H1 (cell line): ENCODE data around the gene FAM83C. TPM values are rescaled to one million over a fixed set of nuclear protein-coding genes. Genes with fewer than 3 reads are reported as not detected.

Source experiments
- CTCF ChIA-PET: fragments of 300-600 bp; sonication (Branson Sonifier 250); formaldehyde crosslinking; loops from one replicate; lab custom pipeline; 2021; ENCODE audit not compliant: partially characterized antibody; lab: Charles Lee
- POLR2A ChIA-PET: fragments of 300-600 bp; sonication (Branson Sonifier 250); formaldehyde crosslinking; loops from one replicate; lab custom pipeline; 2021; ENCODE audit warnings: inconsistent platforms; ENCODE audit not compliant: partially characterized antibody; lab: Charles Lee
- DNase-seq, 2 experiments: peaks; one replicate each; pipeline versions ENCODE4 v3.0.0 to v3.0.0-alpha.2; 2010 to 2022; ENCODE audit warnings: low spot score in 2 of 2, low read depth in 1 of 2, mixed read lengths in 1 of 2
- FAIRE-seq: peaks from 2 replicates; lab custom pipeline; 2011; peaks lifted over from hg19 to GRCh38; lab: Jason Lieb, UNC
- H2AFZ ChIP-seq: 2 replicates; pipeline ENCODE4 v1.8.1; 2012; ENCODE audit warnings: low read length, inconsistent platforms
- H2AK5ac ChIP-seq: 2 replicates; pipeline ENCODE4 v1.6.1; 2013; ENCODE audit warnings: low read depth, low read length
- H2BK120ac ChIP-seq: replicated peaks from 2 replicates; pipeline ENCODE3; 2013; ENCODE audit warnings: low read depth, low read length, inconsistent platforms
- H2BK12ac ChIP-seq: 2 replicates; pipeline ENCODE4 v1.6.1; 2013; ENCODE audit warnings: low read depth, low read length
- H2BK15ac ChIP-seq: 2 replicates; pipeline ENCODE4 v1.6.1; 2013; ENCODE audit warnings: low read length
- H2BK20ac ChIP-seq: 2 replicates; pipeline ENCODE4 v1.6.1; 2013; ENCODE audit warnings: low read length
- H2BK5ac ChIP-seq: 2 replicates; pipeline ENCODE4 v1.6.1; 2013; ENCODE audit warnings: low read depth, low read length
- H3K14ac ChIP-seq: 2 replicates; pipeline ENCODE4 v1.6.1; 2013; ENCODE audit warnings: inconsistent platforms; ENCODE audit not compliant: insufficient read length
- H3K18ac ChIP-seq: 2 replicates; pipeline ENCODE4 v1.6.1; 2013; ENCODE audit warnings: low read length; ENCODE audit errors: extremely low read depth
- H3K23ac ChIP-seq: 2 replicates; pipeline ENCODE4 v1.6.1; 2013; ENCODE audit warnings: inconsistent platforms; ENCODE audit not compliant: insufficient read length
- H3K23me2 ChIP-seq: 2 replicates; pipeline ENCODE4 v1.6.1; 2013; ENCODE audit warnings: low read depth, low read length
- H3K27ac ChIP-seq: 2 replicates; pipeline ENCODE4 v1.6.1; 2011; ENCODE audit warnings: low read depth, low read length, inconsistent platforms
- H3K27me3 ChIP-seq, 4 experiments: replicated peaks in 1 of 4; 1 replicate in 1 of 4; 2 replicates in 3 of 4; pipeline versions ENCODE4 v1.6.1 to v1.8.1; 2011 to 2013; ENCODE audit warnings: low read length in 3 of 4, mild to moderate bottlenecking in 3 of 4, inconsistent platforms in 2 of 4, mixed read lengths in 2 of 4, moderate library complexity in 1 of 4; ENCODE audit not compliant: control insufficient read depth in 3 of 4, insufficient read depth in 3 of 4; ENCODE audit errors: extremely low read depth in 1 of 4
- H3K36me3 ChIP-seq, 4 experiments: 2 replicates each; pipeline versions ENCODE4 v1.6.1 to v1.8.1; 2011 to 2013; ENCODE audit warnings: mild to moderate bottlenecking in 4 of 4, low read length in 3 of 4, moderate library complexity in 2 of 4, control low read depth in 1 of 4, inconsistent platforms in 1 of 4; ENCODE audit not compliant: insufficient read depth in 4 of 4, control insufficient read depth in 2 of 4
- H3K4ac ChIP-seq: replicated peaks from 2 replicates; pipeline ENCODE3; 2013; ENCODE audit warnings: low read length, low read depth, mixed read lengths, inconsistent platforms; ENCODE audit not compliant: insufficient read length
- H3K4me1 ChIP-seq, 4 experiments: replicated peaks in 1 of 4; 1 replicate in 1 of 4; 2 replicates in 3 of 4; pipeline versions ENCODE4 v1.6.1 to v1.8.1; 2011 to 2013; ENCODE audit warnings: low read length in 3 of 4, inconsistent platforms in 2 of 4, mixed read lengths in 1 of 4; ENCODE audit not compliant: insufficient read depth in 4 of 4, control insufficient read depth in 3 of 4
- H3K4me2 ChIP-seq, 2 experiments: 2 replicates each; pipeline versions ENCODE4 v1.6.1 to v1.8.1; 2011 to 2013; ENCODE audit warnings: low read depth in 2 of 2, low read length in 2 of 2, control low read depth in 1 of 2, inconsistent platforms in 1 of 2, mild to moderate bottlenecking in 1 of 2; ENCODE audit not compliant: insufficient read depth in 1 of 2
- H3K4me3 ChIP-seq, 4 experiments: fragments of 200-600, 300-600 bp in 1 of 4; sonication (generic), shearing (Covaris generic), sonication (Bioruptor Twin) in 1 of 4; 2 replicates each; pipeline versions ENCODE4 v1.5.1 to v1.8.1; 2011 to 2016; ENCODE audit warnings: low read length in 4 of 4, low read depth in 3 of 4, control low read depth in 2 of 4, inconsistent platforms in 2 of 4, mild to moderate bottlenecking in 2 of 4, mixed read lengths in 1 of 4, moderate library complexity in 1 of 4; ENCODE audit not compliant: insufficient read depth in 2 of 4; ENCODE audit errors: extremely low read depth in 1 of 4
- H3K56ac ChIP-seq: replicated peaks from 2 replicates; pipeline ENCODE3; 2013; ENCODE audit warnings: low read depth, mild to moderate bottlenecking, mixed read lengths, low read length, inconsistent platforms; ENCODE audit not compliant: insufficient read length
- H3K79me1 ChIP-seq: 2 replicates; pipeline ENCODE4 v1.6.1; 2013; ENCODE audit warnings: low read depth, low read length, control low read depth
- H3K79me2 ChIP-seq, 2 experiments: 2 replicates each; pipeline versions ENCODE4 v1.6.1 to v1.8.1; 2012 to 2013; ENCODE audit warnings: low read length in 2 of 2, mild to moderate bottlenecking in 2 of 2, inconsistent platforms in 1 of 2; ENCODE audit not compliant: insufficient read depth in 2 of 2, control insufficient read depth in 1 of 2
- H3K9ac ChIP-seq, 4 experiments: replicated peaks in 1 of 4; 1 replicate in 1 of 4; 2 replicates in 3 of 4; pipeline versions ENCODE4 v1.6.1 to v1.8.1; 2011 to 2013; ENCODE audit warnings: low read depth in 3 of 4, low read length in 3 of 4, control low read depth in 2 of 4, mild to moderate bottlenecking in 2 of 4, moderate library complexity in 2 of 4, inconsistent platforms in 1 of 4; ENCODE audit errors: extremely low read depth in 1 of 4
- H3K9me3 ChIP-seq, 2 experiments: 2 replicates each; pipeline versions ENCODE4 v1.6.1 to v1.8.1; 2012 to 2013; ENCODE audit warnings: mild to moderate bottlenecking in 2 of 2, moderate library complexity in 2 of 2, control low read depth in 1 of 2, inconsistent platforms in 1 of 2, low read depth in 1 of 2, low read length in 1 of 2, mixed read lengths in 1 of 2; ENCODE audit not compliant: insufficient read depth in 2 of 2
- H4K20me1 ChIP-seq, 2 experiments: replicated peaks in 1 of 2; 2 replicates each; pipeline versions ENCODE3 to v1.8.1; 2011 to 2013; ENCODE audit warnings: inconsistent platforms in 2 of 2, low read length in 2 of 2, mild to moderate bottlenecking in 1 of 2; ENCODE audit not compliant: insufficient read depth in 2 of 2, control insufficient read depth in 1 of 2
- H4K5ac ChIP-seq: 2 replicates; pipeline ENCODE4 v1.6.1; 2013; ENCODE audit warnings: low read length, low read depth, mixed read lengths, inconsistent platforms; ENCODE audit not compliant: insufficient read length
- H4K8ac ChIP-seq: 2 replicates; pipeline ENCODE4 v1.8.0; 2013; ENCODE audit warnings: mild to moderate bottlenecking, moderate library complexity, low read length, inconsistent platforms; ENCODE audit not compliant: insufficient read depth; ENCODE audit errors: extremely low read depth
- H4K91ac ChIP-seq: replicated peaks from 2 replicates; pipeline ENCODE3; 2013; ENCODE audit warnings: low read length, mixed read lengths, inconsistent platforms; ENCODE audit not compliant: insufficient read length
- ATF3 ChIP-seq: IDR thresholded peaks from 2 replicates; pipeline ENCODE4 v1.6.1; 2011; ENCODE audit warnings: low read depth, mild to moderate bottlenecking, low read length; ENCODE audit not compliant: insufficient read depth
- BRCA1 ChIP-seq: IDR thresholded peaks from 2 replicates; pipeline ENCODE4 v1.6.1; 2012; ENCODE audit warnings: low read depth, low read length, improper control_type of control experiment
- FOSL1 ChIP-seq: IDR thresholded peaks from 2 replicates; pipeline ENCODE4 v1.6.1; 2011; ENCODE audit warnings: mild to moderate bottlenecking, low read depth, low read length, moderate library complexity; ENCODE audit not compliant: insufficient read depth
- HDAC6 ChIP-seq: IDR thresholded peaks from one replicate; pipeline ENCODE4 v1.7.1; 2012; ENCODE audit warnings: low read depth, mild to moderate bottlenecking, inconsistent platforms, low read length, moderate library complexity
- NANOG ChIP-seq: IDR thresholded peaks from 2 replicates; pipeline ENCODE4 v1.6.1; 2011; ENCODE audit warnings: low read length, low read depth, mild to moderate bottlenecking, inconsistent platforms; ENCODE audit not compliant: insufficient read depth, poor library complexity, severe bottlenecking
- RAD21 ChIP-seq, 2 experiments: IDR thresholded peaks in 1 of 2; conservative IDR thresholded peaks in 1 of 2; 2 replicates each; pipeline ENCODE4 v1.6.1; 2011; ENCODE audit warnings: low read depth in 2 of 2, low read length in 2 of 2, improper control_type of control experiment in 1 of 2, inconsistent platforms in 1 of 2, mild to moderate bottlenecking in 1 of 2, moderate library complexity in 1 of 2
- RXRA ChIP-seq: IDR thresholded peaks from 2 replicates; pipeline ENCODE4 v1.6.1; 2011; ENCODE audit warnings: low read depth, mild to moderate bottlenecking, low read length, moderate library complexity; ENCODE audit not compliant: insufficient read depth
- SAP30 ChIP-seq: fragments of 300-600 bp; sonication (generic); IDR thresholded peaks from 2 replicates; pipeline ENCODE4 v1.7.1; 2012; ENCODE audit warnings: low read length, moderate library complexity, mild to moderate bottlenecking, inconsistent platforms; ENCODE audit not compliant: insufficient read depth, insufficient replicate concordance
- SP1 ChIP-seq: IDR thresholded peaks from 2 replicates; pipeline ENCODE4 v1.6.1; 2011; ENCODE audit warnings: low read depth, low read length
- TCF12 ChIP-seq: IDR thresholded peaks from 2 replicates; pipeline ENCODE4 v1.6.1; 2011; ENCODE audit warnings: low read depth, mild to moderate bottlenecking, low read length
- WGBS, 2 experiments: shearing (Covaris generic) in 1 of 2; methylation state at CpG; one replicate each; pipeline versions ENCODE4 v1.1.6 to v1.1.7; 2013 to 2015; ENCODE audit warnings: low lambda C conversion rate in 2 of 2, mixed read lengths in 2 of 2, inconsistent platforms in 1 of 2, low coverage in 1 of 2, missing lambda C conversion rate in 1 of 2; ENCODE audit not compliant: insufficient replicate concordance in 2 of 2, insufficient coverage in 1 of 2, insufficient read length in 1 of 2; ENCODE audit errors: extremely low coverage in 1 of 2, missing lambda C conversion rate in 1 of 2; 5-methylcytosine and 5-hydroxymethylcytosine counted together
- polyA plus RNA-seq, 7 experiments: library from polyadenylated mRNA; depleted of rRNA in 3 of 7; stranded (reverse) in 5 of 7; unstranded in 2 of 7; fragments of >200 nt in 5 of 7; fragments of 200-250 nt in 2 of 7; gene quantifications; 1 replicate in 5 of 7; 2 replicates in 1 of 7; 4 replicates in 1 of 7; pipeline versions ENCODE4 v1.2.1 to v1.2.3, GENCODE V29; 2011 to 2013; ENCODE audit warnings: missing spikeins in 2 of 7, mixed read lengths in 2 of 7
- total RNA-seq: library from RNA; stranded (reverse); fragmentation: NEBNext Ultra II Directional; extraction: Animal tissue kit (Norgen Biotek cat#: 25700); gene quantifications from 2 replicates; pipeline ENCODE4 v1.2.1, GENCODE V29; 2021

The FAM83C gene
- total and polyA plus RNA-seq, 2 of the 8 experiments (the other 6 are each of a cell fraction or from before 2014, with no cell fraction given), result not detected

DNA sequence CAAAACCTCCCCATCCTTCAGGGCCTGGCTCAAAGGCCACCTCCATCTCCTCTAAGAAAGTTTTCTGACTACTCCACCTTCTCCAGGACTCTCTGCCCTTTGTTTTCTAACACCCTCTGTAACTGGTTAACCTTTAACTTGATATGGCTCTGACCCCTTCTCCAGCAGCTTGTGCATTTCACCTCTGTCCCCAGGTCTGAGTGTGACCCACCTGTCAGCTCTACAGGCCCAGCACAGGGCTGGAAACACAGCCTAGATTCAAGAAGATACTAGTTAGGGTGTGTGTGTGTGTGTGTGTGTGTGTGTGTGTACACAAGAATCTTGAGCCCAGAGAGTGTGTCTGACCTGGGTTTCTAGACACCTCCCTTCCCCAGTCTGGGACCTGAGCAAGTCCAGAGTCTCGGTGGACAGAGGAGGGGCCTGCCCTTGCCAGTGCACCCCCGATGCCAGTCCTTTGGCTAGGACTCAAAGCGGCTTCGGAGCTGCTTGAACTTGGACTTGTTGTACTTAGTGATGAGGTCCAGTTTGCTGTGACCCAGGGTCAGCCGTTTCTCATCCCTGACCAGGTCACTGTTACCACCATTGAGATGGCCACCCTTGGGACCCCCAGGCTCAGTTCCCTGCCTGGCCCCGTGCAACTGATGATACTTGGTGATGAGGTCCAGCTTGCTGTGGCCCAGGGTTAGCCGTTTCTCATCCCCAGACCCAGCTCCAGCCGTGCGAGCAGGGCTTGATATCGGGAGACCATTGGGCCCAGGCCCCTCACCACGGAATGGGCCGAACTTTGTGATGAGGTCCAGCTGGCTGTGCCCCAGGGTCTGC, 5.9 kb downstream of the FAM83C start:
- Histone ChIP-seq H3K4me1 (peaks cover 3 to 8% (median 5%) of the 10 kb centered on the region in 4 experiments; a peak in 6 of 7 replicates), H2AFZ (no peak overlapping the region), H3K36me3 (peaks cover 3 to 10% (median 4%) of the 10 kb centered on the region in 4 experiments; a peak in 5 of 8 replicates), H3K27me3 (no peaks in the 10 kb centered on the region), H3K4ac (no peak overlapping the region), H3K9ac (no peak overlapping the region), H2AK5ac (no peak overlapping the region; the same call in 1 of the 2 replicates), H3K79me1 (peaks cover 11% of the 10 kb centered on the region; the same call in 1 of the 2 replicates), H3K4me2 (peak overlapping the region in 1 of 2 experiments; percentile 94; a peak in 1 of 4 replicates), H3K9me3 (no peaks in the 10 kb centered on the region), H3K14ac (no peak overlapping the region), H3K23ac (no peak overlapping the region), H3K23me2 (peaks cover 8% of the 10 kb centered on the region), H4K20me1 (peaks cover 0 to 2% of the 10 kb centered on the region in 2 experiments), H4K8ac (peak overlapping the region; percentile 57; the same call in 1 of the 2 replicates), H4K91ac (no peak overlapping the region), H3K56ac (no peak overlapping the region), H2BK20ac (no peak overlapping the region), H3K27ac (no peak overlapping the region), H3K79me2 (peaks cover 9 to 28% of the 10 kb centered on the region in 2 experiments), H2BK120ac (no peak overlapping the region), H3K18ac (no peak overlapping the region), H2BK12ac (no peak overlapping the region), H3K4me3 (no peak overlapping the region), H4K5ac (no peak overlapping the region), H2BK5ac (no peak overlapping the region), H2BK15ac (no peak overlapping the region)
- ChIA-PET CTCF (interaction anchor here (0.8 to 1.5 kb wide), 3 partner anchors 17 to 286 kb away, joined by 3 to 5 read pairs (median 3); no protein-coding TSS in a partner anchor), POLR2A (interaction anchor here (1.6 kb wide), 1 partner anchor 12 kb away, joined by 3 read pairs; no protein-coding TSS in a partner anchor)
- FAIRE-seq (no peak), DNase-seq (no peak)
- 94% methylated on average over 12 of the region's 12 CpGs; no CpG with 5 or more reads in 1 of the 2 experiments for WGBS, 2 experiments
- TF ChIP-seq HDAC6 (no peak), SP1 (no peak), TCF12 (no peak), RAD21 (IDR thresholded peaks at IDR 0.05 in 1 of 2, conservative IDR thresholded peaks at IDR 0.05 in 1 of 2; ENCODE audit: low read depth in 2 of 2, low read length in 2 of 2) (no peak), RXRA (no peak), FOSL1 (no peak), SAP30 (no peak), ATF3 (no peak), BRCA1 (no peak), NANOG (no peak)
